ENCODE measurements around the gene KCNG2. TPM values are rescaled to one million over a fixed set of nuclear protein-coding genes. Genes with fewer than 3 reads are reported as not detected.
A peak's percentile ranks its signal among the peaks of the same experiment; 100 is the strongest.

The KCNG2 gene
- total RNA-seq, 1 donor from 2014 or later, result 0.46 TPM

- DNase-seq (peak; percentile 23), ATAC-seq (no peak)
- no peaks in the 10 kb centered on the region for H3K27me3 ChIP-seq
- no peaks in the 10 kb centered on the region for H3K36me3 ChIP-seq
- no peak overlapping the region for H3K27ac ChIP-seq
- intact Hi-C loops (cut with DNase I), result no loop called here
- no peak for TF ChIP-seq CTCF (IDR thresholded peaks at IDR 0.05)
- no peak overlapping the region for H3K4me3 ChIP-seq
- peaks cover 13% of the 10 kb centered on the region for H3K9me3 ChIP-seq
- H3K4me1 ChIP-seq, result no peaks in the 10 kb centered on the region
Observed at GRCh38 chr18:79765491-79766245, 32.1 kb upstream of the KCNG2 start.

- Histone ChIP-seq H3K4me3 (no peak overlapping the region), H3K27ac (no peak overlapping the region), H3K36me3 (no peaks in the 10 kb centered on the region), H3K4me1 (no peaks in the 10 kb centered on the region), H3K9me3 (peaks cover 13% of the 10 kb centered on the region), H3K27me3 (no peaks in the 10 kb centered on the region)
- intact Hi-C loops (cut with DNase I), result no loop called here
- ATAC-seq (no peak), DNase-seq (peak; percentile 60)
- no peak for TF ChIP-seq CTCF (IDR thresholded peaks at IDR 0.05)
Observed at GRCh38 chr18:79766308-79766707, 31.4 kb upstream of the KCNG2 start.

GRCh38 chr18:79768745-79769144 lies 29.0 kb upstream of the KCNG2 start:
- no peaks in the 10 kb centered on the region for H3K27me3 ChIP-seq
- H3K27ac ChIP-seq, result no peak overlapping the region
- no peak overlapping the region for H3K4me3 ChIP-seq
- no peak for TF ChIP-seq CTCF (IDR thresholded peaks at IDR 0.05)
- ATAC-seq, result no peak
- H3K36me3 ChIP-seq, result no peaks in the 10 kb centered on the region
- H3K9me3 ChIP-seq, result peaks cover 13% of the 10 kb centered on the region
- no peaks in the 10 kb centered on the region for H3K4me1 ChIP-seq
- DNase-seq, result no peak
- intact Hi-C loops (cut with DNase I), result no loop called here

- intact Hi-C loops (cut with DNase I), result no loop called here
Observed at GRCh38 chr18:79769698-79770500, 27.8 kb upstream of the KCNG2 start.

GRCh38 chr18:79770501-79770815 lies 27.3 kb upstream of the KCNG2 start:
- Histone ChIP-seq H3K4me1 (no peaks in the 10 kb centered on the region), H3K36me3 (no peaks in the 10 kb centered on the region), H3K27ac (no peak overlapping the region), H3K4me3 (no peak overlapping the region), H3K27me3 (peaks cover 4% of the 10 kb centered on the region), H3K9me3 (peaks cover 13% of the 10 kb centered on the region)
- ATAC-seq (peak; percentile 7), DNase-seq (peak; percentile 55)
- intact Hi-C loops (cut with DNase I), result no loop called here
- TF ChIP-seq CTCF (IDR thresholded peaks at IDR 0.05), result no peak

More at GRCh38 chr18:79769698-79770500, 27.8 kb upstream of the KCNG2 start:
- Histone ChIP-seq H3K36me3 (no peaks in the 10 kb centered on the region), H3K27ac (no peak overlapping the region), H3K9me3 (peaks cover 13% of the 10 kb centered on the region), H3K4me1 (no peaks in the 10 kb centered on the region), H3K4me3 (no peak overlapping the region), H3K27me3 (peaks cover 4% of the 10 kb centered on the region)
- ATAC-seq, result peak; percentile 16
- TF ChIP-seq CTCF (IDR thresholded peaks at IDR 0.05), result no peak
- peak; percentile 51 for DNase-seq
